Cortex of kidney (tissue), 1 donor: ENCODE measurements around the gene UPF1.

ENCODE experiments used
- DNase-seq: peaks from one replicate; lab custom pipeline; 2025; lab: John Stamatoyannopoulos, UW

UPF1 gene

GRCh38 chr19:18857223-18857622 lies 25.5 kb downstream of the UPF1 start:
- no peak for DNase-seq

GRCh38 chr19:18858906-18859646 lies 27.3 kb downstream of the UPF1 start:
- DNase-seq = no peak

DNA sequence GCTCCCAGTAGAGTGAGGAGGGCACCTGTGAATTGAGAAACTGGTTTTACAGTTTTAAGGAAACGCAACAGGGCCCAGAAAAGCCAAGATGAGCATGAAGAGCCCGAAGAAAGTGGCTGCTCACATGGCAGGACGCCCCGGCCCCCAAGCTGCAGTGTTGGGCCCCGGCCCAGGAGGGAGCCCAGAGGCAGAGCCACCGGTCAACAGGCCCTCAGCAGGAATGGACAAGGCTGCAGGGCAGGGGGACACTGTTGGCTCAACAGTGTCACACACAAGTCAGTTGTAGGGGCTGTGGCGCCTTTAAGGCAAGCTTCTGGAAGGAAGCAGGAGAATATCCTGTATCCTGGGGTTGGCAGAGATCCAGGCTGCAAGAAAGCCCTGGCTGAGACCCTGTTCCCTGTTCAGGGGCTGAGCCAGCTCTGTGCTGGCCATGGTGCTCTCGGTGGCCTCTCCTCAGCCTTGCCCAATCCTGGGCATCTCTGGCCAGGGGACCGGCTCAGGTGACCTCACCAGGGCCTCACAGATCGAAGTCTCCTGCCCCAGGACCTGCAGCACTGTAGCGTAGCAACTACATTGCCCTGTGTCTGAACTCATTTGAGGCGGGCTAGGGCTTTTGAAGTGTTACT lies 28.0 kb downstream of the UPF1 start:
- DNase-seq = no peak

- DNase-seq = no peak
Measured at GRCh38 chr19:18860302-18860700, 28.5 kb downstream of the UPF1 start.

- DNase-seq = no peak
Measured at GRCh38 chr19:18860725-18861124, 29.0 kb downstream of the UPF1 start.

- DNase-seq = no peak
Measured at GRCh38 chr19:18861235-18861634, 29.5 kb downstream of the UPF1 start.

GRCh38 chr19:18861917-18862316 lies 30.2 kb downstream of the UPF1 start:
- DNase-seq = no peak

DNA sequence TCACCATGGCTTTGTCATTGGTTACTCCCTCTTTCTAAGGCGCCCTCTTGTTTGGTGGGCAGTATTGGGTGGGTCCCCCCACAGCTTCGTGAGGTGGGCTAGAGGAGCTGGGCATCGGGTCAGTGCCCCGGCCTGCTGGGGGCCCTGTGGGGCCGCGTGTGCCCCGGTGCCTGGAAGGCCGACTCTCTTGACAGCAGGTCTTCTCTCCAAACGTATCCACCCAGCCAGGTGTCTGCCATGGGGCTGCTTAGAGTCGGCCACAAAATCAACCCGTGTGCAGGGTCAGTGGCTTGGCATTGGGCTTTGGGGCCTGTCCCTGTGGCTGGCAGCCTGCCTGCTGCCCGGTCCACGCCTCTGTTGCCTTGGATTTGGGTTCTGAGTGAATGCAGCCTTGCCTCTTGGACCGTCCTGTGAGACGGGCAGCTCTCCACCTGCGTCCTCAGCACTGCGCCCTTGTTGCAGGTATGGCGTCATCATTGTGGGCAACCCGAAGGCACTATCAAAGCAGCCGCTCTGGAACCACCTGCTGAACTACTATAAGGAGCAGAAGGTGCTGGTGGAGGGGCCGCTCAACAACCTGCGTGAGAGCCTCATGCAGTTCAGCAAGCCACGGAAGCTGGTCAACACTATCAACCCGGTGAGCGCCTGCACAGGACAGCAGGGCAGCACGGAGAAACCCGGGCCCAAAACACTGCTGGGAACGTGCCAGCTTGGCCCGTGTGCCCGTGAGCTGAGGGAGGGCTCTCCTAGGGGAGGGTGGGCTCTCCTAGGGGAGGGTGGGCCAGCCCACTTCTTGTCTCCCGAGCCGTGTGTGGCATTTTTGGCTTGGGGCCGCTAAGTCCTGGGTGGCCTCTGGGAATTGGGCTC lies 31.4 kb downstream of the UPF1 start:
- DNase-seq = no peak

- no peak for DNase-seq
Measured at GRCh38 chr19:18863843-18864362, 32.1 kb downstream of the UPF1 start.

DNA sequence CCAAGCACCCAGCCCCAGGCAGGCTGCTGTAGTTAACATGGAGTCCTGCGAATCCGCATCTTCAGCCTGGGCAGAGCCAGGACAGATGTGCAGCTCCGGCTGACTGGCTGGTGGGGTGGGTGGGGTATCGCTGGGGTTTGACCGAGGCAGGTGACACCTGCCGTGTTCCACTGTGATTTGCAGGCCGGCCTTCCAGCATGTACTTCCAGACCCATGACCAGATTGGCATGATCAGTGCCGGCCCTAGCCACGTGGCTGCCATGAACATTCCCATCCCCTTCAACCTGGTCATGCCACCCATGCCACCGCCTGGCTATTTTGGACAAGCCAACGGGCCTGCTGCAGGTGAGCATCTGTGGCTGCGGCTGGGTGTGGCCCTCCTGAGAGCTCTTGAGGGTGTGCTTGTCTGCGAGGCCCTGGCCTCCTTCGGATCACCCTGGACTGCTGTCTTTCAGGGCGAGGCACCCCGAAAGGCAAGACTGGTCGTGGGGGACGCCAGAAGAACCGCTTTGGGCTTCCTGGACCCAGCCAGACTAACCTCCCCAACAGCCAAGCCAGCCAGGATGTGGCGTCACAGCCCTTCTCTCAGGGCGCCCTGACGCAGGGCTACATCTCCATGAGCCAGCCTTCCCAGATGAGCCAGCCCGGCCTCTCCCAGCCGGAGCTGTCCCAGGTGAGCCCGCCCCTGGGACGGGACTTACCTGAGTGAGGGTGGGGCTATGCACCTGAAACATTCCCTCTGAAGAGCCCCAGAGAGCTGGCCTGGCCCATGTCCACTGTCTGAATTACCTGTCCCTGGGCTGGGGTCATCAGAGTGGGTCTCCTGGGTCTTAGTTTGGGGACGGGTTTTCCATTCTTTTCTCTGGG lies 33.6 kb downstream of the UPF1 start:
- no peak for DNase-seq

DNA sequence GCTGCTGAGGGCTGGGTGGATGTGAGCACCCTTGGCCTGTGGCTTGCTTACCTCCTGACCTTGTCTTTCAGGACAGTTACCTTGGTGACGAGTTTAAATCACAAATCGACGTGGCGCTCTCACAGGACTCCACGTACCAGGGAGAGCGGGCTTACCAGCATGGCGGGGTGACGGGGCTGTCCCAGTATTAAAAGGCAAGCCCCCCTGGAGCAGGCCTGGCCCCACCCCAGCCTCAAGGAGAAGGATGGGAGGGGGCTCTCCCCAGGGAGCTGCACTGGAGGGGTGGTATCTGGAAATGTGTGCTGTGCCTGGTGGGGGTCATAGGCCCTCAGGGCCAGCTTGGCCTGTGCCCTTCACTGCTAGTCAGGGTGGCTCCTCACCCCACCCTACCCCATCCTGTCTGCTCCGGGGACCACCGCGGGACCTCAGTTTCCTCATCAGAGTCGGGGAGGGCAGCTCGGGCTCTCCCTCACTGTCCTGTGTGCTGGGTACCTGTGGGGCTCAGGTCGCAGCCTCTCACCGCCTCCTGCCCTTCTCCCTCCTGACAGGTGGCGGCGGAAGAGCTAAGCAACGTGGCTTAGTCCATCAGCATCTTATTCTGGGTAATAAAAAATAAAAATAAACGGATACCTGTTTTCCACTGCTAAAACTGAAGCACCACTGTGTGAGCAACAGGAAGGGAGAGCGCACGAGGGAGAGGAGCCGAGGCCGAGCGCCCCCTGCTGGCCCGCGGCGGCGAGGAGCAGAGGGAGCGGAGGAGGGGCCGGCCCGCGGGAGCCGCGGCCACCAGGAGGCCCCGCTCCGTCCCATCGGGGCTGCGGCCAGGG lies 34.4 kb downstream of the UPF1 start:
- DNase-seq = no peak

DNA sequence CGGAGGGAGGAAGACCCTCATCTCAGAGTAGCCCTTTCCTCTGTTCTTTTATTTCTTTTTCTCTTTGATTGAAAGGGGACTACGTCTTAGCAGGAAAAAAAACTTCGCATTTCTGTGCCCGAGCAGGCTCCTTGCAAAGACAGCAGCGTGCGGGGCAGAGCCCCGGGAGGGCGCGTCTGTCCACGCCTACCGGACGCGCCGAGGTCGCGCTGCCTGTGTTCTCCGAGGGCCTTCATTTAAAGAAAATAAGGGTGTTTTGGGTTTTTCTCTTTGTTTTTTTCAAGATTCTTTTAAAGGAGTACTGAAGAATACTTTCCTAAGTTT lies 35.0 kb downstream of the UPF1 start:
- no peak for DNase-seq

DNA sequence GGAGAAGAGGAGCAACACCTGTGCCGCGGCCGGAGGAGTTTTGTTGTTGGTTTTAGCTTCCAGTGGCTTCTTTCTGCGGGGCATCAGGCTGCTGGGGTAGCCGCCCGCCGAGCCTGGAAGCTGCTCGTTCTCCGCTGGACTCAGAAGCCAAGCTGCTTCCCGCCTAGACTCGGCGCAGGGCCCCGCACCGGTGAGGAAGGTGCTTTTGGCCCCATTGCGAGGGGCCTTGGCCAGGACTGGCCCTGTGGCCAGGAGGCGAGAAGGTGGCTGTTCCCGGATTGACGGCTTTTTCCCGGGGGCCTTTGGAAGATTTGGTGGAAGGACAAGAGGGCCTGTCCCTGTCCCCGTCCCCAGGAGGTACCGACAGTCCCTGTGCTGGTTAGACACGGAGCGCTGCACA lies 35.4 kb downstream of the UPF1 start:
- no peak for DNase-seq

DNA sequence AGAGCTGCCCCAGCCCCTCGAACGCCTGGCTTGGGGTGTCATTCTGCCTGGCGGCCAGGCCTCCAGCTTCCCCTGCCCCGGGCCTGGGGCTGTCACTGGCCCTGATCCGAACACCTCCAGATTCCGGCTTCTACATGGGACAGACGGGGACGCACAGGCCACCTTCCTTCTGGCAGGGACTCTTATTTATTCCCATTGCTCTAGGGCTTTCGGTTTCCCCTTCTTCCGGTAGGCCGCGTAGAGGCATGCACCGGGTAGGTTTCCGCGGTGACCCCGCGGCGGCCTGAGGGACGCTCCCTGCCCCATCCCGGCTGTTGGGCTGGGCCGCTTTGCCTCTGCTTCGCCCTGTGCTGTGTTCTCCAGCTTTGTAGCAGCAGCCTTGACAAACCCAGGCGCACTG lies 36.0 kb downstream of the UPF1 start:
- DNase-seq = no peak

DNA sequence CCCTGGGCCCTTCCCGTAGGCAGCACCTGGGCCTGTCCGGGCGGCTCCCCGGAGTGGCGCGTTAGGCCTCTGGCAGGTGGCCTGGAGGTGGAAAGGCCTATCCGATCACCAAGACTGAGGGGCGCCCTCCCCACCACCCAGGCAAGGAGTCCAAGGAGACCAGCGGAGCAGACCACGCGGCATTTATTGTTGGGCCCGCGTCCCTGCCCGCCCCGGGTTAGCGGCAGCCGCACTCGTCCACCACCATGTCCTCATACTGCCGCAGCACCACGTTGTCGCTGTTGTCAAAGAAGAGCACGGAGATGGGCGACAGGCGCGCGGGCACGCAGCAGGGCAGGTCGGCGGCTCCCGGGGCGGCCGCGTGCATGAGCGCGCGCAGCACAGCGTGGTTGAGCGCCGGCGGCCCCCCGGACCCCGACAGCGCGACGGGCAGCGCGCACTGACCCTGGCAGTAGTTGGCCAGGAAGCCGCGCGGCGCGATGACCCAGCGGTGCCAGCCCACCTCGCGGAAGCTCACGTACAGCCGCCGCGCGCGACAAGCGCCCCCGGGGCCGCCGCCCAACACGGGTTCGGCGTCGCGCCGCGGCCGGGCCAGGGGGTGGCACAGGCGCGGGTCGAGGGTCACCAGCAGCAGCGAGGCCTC lies 36.7 kb downstream of the UPF1 start:
- DNase-seq = no peak

GRCh38 chr19:18869023-18869618 lies 37.4 kb downstream of the UPF1 start:
- DNase-seq = no peak

DNA sequence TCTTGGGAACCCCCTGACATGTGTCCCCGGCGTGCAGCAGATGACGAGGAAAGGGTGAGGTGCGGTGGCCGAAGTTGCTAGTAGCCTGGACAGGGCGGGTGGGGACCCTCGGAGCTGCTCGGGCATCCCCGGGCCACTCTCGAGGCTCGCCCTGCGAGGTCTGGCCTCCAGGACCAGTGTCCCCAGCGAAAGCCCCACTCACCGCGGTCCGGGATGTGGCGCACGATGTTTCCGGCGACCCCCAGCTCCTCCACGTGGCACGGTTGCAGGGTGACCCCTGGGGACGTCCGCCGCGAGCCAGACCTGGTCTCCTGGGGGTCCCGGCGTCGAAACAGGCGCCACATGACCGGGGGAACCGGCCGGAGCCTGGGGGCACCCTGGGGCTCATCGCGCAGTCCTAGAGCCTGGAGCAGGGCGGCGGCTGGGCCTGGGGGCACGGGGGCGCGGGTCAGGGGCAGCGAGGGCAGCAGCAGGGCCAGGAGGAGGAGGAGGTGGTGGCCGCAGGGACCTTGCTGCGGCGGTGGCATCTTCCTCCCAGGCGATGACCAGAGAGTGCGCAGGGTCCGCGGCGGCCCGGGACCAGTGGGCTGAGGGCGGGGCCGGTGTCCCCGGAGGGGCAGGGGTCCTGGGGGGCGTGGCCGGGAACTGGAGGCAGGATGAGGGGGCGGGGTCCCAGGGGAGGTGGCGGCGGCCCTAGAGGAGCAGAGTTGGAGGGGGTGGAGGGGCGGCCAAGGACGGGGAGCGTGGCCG lies 38.2 kb downstream of the UPF1 start:
- DNase-seq = no peak

DNA sequence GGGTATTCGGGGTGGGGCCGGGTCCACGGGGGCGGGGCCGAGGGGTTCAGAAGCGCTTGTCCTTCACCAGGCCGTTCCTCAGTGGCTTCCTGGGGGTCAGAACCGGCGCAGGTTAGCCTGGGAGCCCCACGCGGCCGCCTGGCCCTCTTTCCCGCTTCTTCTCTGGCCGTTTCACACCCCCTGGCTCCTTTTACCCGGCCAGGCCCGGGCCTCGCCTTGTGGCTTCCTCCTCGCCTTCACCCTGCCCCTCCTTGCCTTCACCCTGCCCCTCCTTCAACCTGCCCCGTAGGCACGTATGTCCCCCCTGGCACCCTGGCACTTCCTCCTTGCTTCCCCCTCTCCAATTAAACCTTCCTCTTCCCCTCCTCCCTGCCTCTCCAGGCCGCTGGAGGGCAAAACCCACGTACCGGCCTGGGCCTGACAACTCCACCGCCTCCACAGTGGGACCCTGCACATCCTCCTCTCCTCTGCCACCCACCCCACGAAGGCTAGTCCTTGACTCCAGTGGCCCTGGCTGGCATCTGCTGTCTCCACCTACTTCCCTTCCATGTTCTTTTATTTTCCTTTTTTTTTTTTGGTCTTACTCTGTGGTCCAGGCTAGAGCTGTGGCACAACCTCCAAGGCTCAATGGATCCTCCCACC lies 38.9 kb downstream of the UPF1 start:
- DNase-seq = no peak

- DNase-seq = no peak
Measured at GRCh38 chr19:18871543-18871942, 39.8 kb downstream of the UPF1 start.
